Measurements from ENCODE around the gene VAT1L.

Gene VAT1L

GRCh38 chr16:77888871-77889270 is 100.5 kb downstream of the VAT1L start:
- H3K4me2 ChIP-seq (ENCODE audit: insufficient read depth, low read length, poor library complexity, severe bottlenecking), result no peak overlapping the region
- H3K14ac ChIP-seq (ENCODE audit: low read length), result no peak overlapping the region
- H4K8ac ChIP-seq (ENCODE audit: low read depth, low read length), result no peak overlapping the region
- H2AFZ ChIP-seq (ENCODE audit: low read length), result no peak overlapping the region
- H4K91ac ChIP-seq (ENCODE audit: low read depth, low read length, poor library complexity), result no peak overlapping the region
- no peak overlapping the region for H3K9ac ChIP-seq (ENCODE audit: low read depth, low read length, poor library complexity)
- no peak overlapping the region for H2AK5ac ChIP-seq (ENCODE audit: low read depth, low read length)
- H2BK120ac ChIP-seq (ENCODE audit: low read depth, low read length), result no peak overlapping the region
- WGBS, 2 donors (ENCODE audit: extremely low coverage in 2 of 2, insufficient read length in 2 of 2, insufficient replicate concordance in 1 of 2), result no CpG with 5 or more reads among the region's 7 CpGs
- no peak overlapping the region for H2BK5ac ChIP-seq (ENCODE audit: low read length)
- no peaks in the 10 kb centered on the region for H3K79me1 ChIP-seq (ENCODE audit: low read depth, low read length)
- no peaks in the 10 kb centered on the region for H3K36me3 ChIP-seq (replicated peaks in 1 of 2; ENCODE audit: control insufficient read depth in 2 of 2, insufficient read depth in 2 of 2, low read length in 2 of 2)
- H2BK15ac ChIP-seq (ENCODE audit: low read length), result no peak overlapping the region
- no peak for DNase-seq (ENCODE audit: low spot score)
- no peak overlapping the region for H3K23ac ChIP-seq (ENCODE audit: low read depth, low read length, poor library complexity)
- no peaks in the 10 kb centered on the region for H3K9me3 ChIP-seq (replicated peaks in 1 of 2; ENCODE audit: control insufficient read depth in 2 of 2, insufficient read depth in 1 of 2, low read depth in 1 of 2, low read length in 2 of 2)
- no peak overlapping the region for H3K4me3 ChIP-seq (ENCODE audit: low read length in 2 of 2)
- H3K4me1 ChIP-seq (ENCODE audit: control insufficient read depth in 2 of 2, insufficient read depth in 1 of 2, low read depth in 1 of 2, low read length in 2 of 2), result no peaks in the 10 kb centered on the region
- H2BK12ac ChIP-seq (ENCODE audit: low read length), result no peak overlapping the region
- H3K4ac ChIP-seq (ENCODE audit: low read length), result no peak overlapping the region
- no peak overlapping the region for H3K18ac ChIP-seq (ENCODE audit: low read length)
- H3K27ac ChIP-seq (replicated peaks; ENCODE audit: low read length), result no peak overlapping the region
- H3K27me3 ChIP-seq (ENCODE audit: control insufficient read depth in 3 of 3, insufficient read depth in 3 of 3, low read depth in 1 of 3, low read length in 3 of 3), result no peaks in the 10 kb centered on the region

- Histone ChIP-seq H3K79me1 (ENCODE audit: low read depth, low read length) (no peaks in the 10 kb centered on the region), H3K4me3 (ENCODE audit: low read length in 2 of 2) (no peak overlapping the region), H2BK120ac (ENCODE audit: low read depth, low read length) (no peak overlapping the region), H3K27ac (replicated peaks; ENCODE audit: low read length) (no peak overlapping the region), H2BK5ac (ENCODE audit: low read length) (no peak overlapping the region), H3K36me3 (replicated peaks in 1 of 2; ENCODE audit: control insufficient read depth in 2 of 2, insufficient read depth in 2 of 2, low read length in 2 of 2) (no peaks in the 10 kb centered on the region), H3K14ac (ENCODE audit: low read length) (no peak overlapping the region), H4K8ac (ENCODE audit: low read depth, low read length) (no peak overlapping the region), H3K18ac (ENCODE audit: low read length) (no peak overlapping the region), H3K9me3 (replicated peaks in 1 of 2; ENCODE audit: control insufficient read depth in 2 of 2, insufficient read depth in 1 of 2, low read depth in 1 of 2, low read length in 2 of 2) (no peaks in the 10 kb centered on the region), H2AK5ac (ENCODE audit: low read depth, low read length) (no peak overlapping the region), H3K4ac (ENCODE audit: low read length) (no peak overlapping the region), H4K91ac (ENCODE audit: low read depth, low read length, poor library complexity) (no peak overlapping the region), H2BK12ac (ENCODE audit: low read length) (no peak overlapping the region), H2BK15ac (ENCODE audit: low read length) (no peak overlapping the region), H3K27me3 (ENCODE audit: control insufficient read depth in 3 of 3, insufficient read depth in 3 of 3, low read depth in 1 of 3, low read length in 3 of 3) (no peaks in the 10 kb centered on the region), H3K9ac (ENCODE audit: low read depth, low read length, poor library complexity) (no peak overlapping the region), H3K23ac (ENCODE audit: low read depth, low read length, poor library complexity) (no peak overlapping the region), H2AFZ (ENCODE audit: low read length) (no peak overlapping the region), H3K4me1 (ENCODE audit: control insufficient read depth in 2 of 2, insufficient read depth in 1 of 2, low read depth in 1 of 2, low read length in 2 of 2) (no peaks in the 10 kb centered on the region), H3K4me2 (ENCODE audit: insufficient read depth, low read length, poor library complexity, severe bottlenecking) (no peak overlapping the region)
- DNase-seq (ENCODE audit: low spot score), result no peak
Measured at GRCh38 chr16:77890075-77890474, 101.7 kb downstream of the VAT1L start.

- WGBS, 2 donors (ENCODE audit: extremely low coverage in 2 of 2, insufficient read length in 2 of 2, insufficient replicate concordance in 1 of 2), result no CpG with 5 or more reads among the region's 6 CpGs
- peak overlapping the region; percentile 30 for H4K91ac ChIP-seq (ENCODE audit: low read depth, low read length, poor library complexity)
- no peak overlapping the region for H3K23ac ChIP-seq (ENCODE audit: low read depth, low read length, poor library complexity)
- no peak overlapping the region for H2BK5ac ChIP-seq (ENCODE audit: low read length)
- no peak overlapping the region for H3K4me2 ChIP-seq (ENCODE audit: insufficient read depth, low read length, poor library complexity, severe bottlenecking)
- no peak overlapping the region for H3K27ac ChIP-seq (replicated peaks; ENCODE audit: low read length)
- H3K4me1 ChIP-seq (ENCODE audit: control insufficient read depth in 2 of 2, insufficient read depth in 1 of 2, low read depth in 1 of 2, low read length in 2 of 2), result peaks cover 10 to 14% of the 10 kb centered on the region in 2 donors
- H2BK12ac ChIP-seq (ENCODE audit: low read length), result no peak overlapping the region
- no peak overlapping the region for H2BK120ac ChIP-seq (ENCODE audit: low read depth, low read length)
- no peak overlapping the region for H3K4me3 ChIP-seq (ENCODE audit: low read length in 2 of 2)
- H3K4ac ChIP-seq (ENCODE audit: low read length), result no peak overlapping the region
- H3K9me3 ChIP-seq (replicated peaks in 1 of 2; ENCODE audit: control insufficient read depth in 2 of 2, insufficient read depth in 1 of 2, low read depth in 1 of 2, low read length in 2 of 2), result no peaks in the 10 kb centered on the region
- H3K36me3 ChIP-seq (replicated peaks in 1 of 2; ENCODE audit: control insufficient read depth in 2 of 2, insufficient read depth in 2 of 2, low read length in 2 of 2), result no peaks in the 10 kb centered on the region
- H2AK5ac ChIP-seq (ENCODE audit: low read depth, low read length), result no peak overlapping the region
- H3K79me1 ChIP-seq (ENCODE audit: low read depth, low read length), result no peaks in the 10 kb centered on the region
- no peak for DNase-seq (ENCODE audit: low spot score)
- H3K18ac ChIP-seq (ENCODE audit: low read length), result no peak overlapping the region
- no peak overlapping the region for H4K8ac ChIP-seq (ENCODE audit: low read depth, low read length)
- no peak overlapping the region for H3K9ac ChIP-seq (ENCODE audit: low read depth, low read length, poor library complexity)
- peak overlapping the region; percentile 15 for H3K14ac ChIP-seq (ENCODE audit: low read length)
- H3K27me3 ChIP-seq (ENCODE audit: control insufficient read depth in 3 of 3, insufficient read depth in 3 of 3, low read depth in 1 of 3, low read length in 3 of 3), result no peaks in the 10 kb centered on the region
- no peak overlapping the region for H2BK15ac ChIP-seq (ENCODE audit: low read length)
- H2AFZ ChIP-seq (ENCODE audit: low read length), result no peak overlapping the region
Measured at GRCh38 chr16:77894162-77894561, 105.8 kb downstream of the VAT1L start.

GRCh38 chr16:77895962-77896361 is 107.6 kb downstream of the VAT1L start:
- Histone ChIP-seq H3K18ac (ENCODE audit: low read length) (no peak overlapping the region), H2BK15ac (ENCODE audit: low read length) (no peak overlapping the region), H3K4me2 (ENCODE audit: insufficient read depth, low read length, poor library complexity, severe bottlenecking) (no peak overlapping the region), H3K4me3 (ENCODE audit: low read length in 2 of 2) (no peak overlapping the region), H4K8ac (ENCODE audit: low read depth, low read length) (no peak overlapping the region), H3K23ac (ENCODE audit: low read depth, low read length, poor library complexity) (no peak overlapping the region), H3K4ac (ENCODE audit: low read length) (no peak overlapping the region), H2BK5ac (ENCODE audit: low read length) (no peak overlapping the region), H3K27ac (replicated peaks; ENCODE audit: low read length) (no peak overlapping the region), H3K14ac (ENCODE audit: low read length) (no peak overlapping the region), H2BK120ac (ENCODE audit: low read depth, low read length) (no peak overlapping the region), H2AK5ac (ENCODE audit: low read depth, low read length) (no peak overlapping the region), H2AFZ (ENCODE audit: low read length) (no peak overlapping the region), H3K9ac (ENCODE audit: low read depth, low read length, poor library complexity) (no peak overlapping the region), H4K91ac (ENCODE audit: low read depth, low read length, poor library complexity) (no peak overlapping the region), H3K79me1 (ENCODE audit: low read depth, low read length) (no peaks in the 10 kb centered on the region), H3K27me3 (ENCODE audit: control insufficient read depth in 3 of 3, insufficient read depth in 3 of 3, low read depth in 1 of 3, low read length in 3 of 3) (no peaks in the 10 kb centered on the region), H3K36me3 (replicated peaks in 1 of 2; ENCODE audit: control insufficient read depth in 2 of 2, insufficient read depth in 2 of 2, low read length in 2 of 2) (no peaks in the 10 kb centered on the region), H3K9me3 (replicated peaks in 1 of 2; ENCODE audit: control insufficient read depth in 2 of 2, insufficient read depth in 1 of 2, low read depth in 1 of 2, low read length in 2 of 2) (no peaks in the 10 kb centered on the region), H3K4me1 (ENCODE audit: control insufficient read depth in 2 of 2, insufficient read depth in 1 of 2, low read depth in 1 of 2, low read length in 2 of 2) (peaks cover 10 to 14% of the 10 kb centered on the region in 2 donors), H2BK12ac (ENCODE audit: low read length) (no peak overlapping the region)
- no peak for DNase-seq (ENCODE audit: low spot score)
- no CpG with 5 or more reads among the region's 7 CpGs for WGBS, 2 donors (ENCODE audit: extremely low coverage in 2 of 2, insufficient read length in 2 of 2, insufficient replicate concordance in 1 of 2)
